CD4-positive, alpha-beta T cell treated with Interferon alpha-2 for 1 hour (primary cell): ENCODE data around the gene KLF3.
A peak's percentile ranks its signal among the peaks of the same experiment; 100 is the strongest.
"Not testable (repeated sequence)": the region's sequence is repeated elsewhere in the genome, so short reads cannot be mapped to it uniquely, and the experiment has no call there.

Experiments used
- DNase-seq, 2 donors: peaks; one replicate each; pipeline ENCODE4 v3.0.0-alpha.2; 2020 to 2022

KLF3 gene

DNA sequence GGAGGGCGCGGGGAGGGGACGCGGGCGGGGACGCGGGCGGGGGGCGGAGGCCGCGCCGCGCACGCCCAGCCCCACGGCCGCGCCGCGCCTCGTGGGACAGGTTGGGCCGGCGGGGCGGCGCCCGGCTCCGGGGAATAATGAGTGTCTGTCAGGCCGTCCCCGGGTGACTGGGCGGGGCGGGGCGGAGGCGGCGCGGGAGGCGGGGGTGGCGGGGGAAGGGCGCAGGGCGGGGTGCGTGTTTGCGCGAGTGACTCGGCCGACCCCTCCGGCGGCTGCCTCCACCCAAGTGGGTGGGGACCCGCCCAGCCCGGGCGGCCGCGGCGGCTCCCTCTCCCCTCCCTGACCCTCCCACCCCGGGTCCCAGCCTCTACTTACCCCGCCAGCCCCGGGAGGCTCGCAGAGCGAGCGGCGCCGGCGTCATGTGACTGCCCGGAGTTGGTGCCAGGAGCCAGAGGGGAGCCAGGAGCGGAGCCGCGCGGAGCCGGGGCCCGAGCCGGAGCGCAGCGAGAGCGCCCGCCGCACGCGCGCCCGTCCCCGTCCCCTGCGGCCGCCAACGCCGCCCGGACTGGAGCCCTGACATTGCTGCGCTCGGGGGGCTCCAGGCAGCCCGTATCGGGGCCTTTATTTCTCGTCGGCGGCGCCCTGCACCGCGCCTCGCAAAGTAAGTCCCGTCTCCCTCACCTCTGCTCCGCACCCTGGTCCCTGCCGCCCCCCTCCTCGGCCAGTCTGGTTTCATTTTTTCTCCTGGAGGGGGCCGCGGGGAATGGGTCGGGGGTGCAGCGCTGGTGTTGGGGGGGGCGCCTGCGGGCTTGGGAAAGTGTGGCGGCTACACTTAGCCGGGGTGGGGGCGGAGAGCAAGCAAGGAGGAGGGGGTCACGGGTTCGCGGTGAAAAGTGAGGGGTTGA lies at the start of gene KLF3:
TSS of gene KLF3 (plus strand) at position 399 of the 905 bp plus-strand sequence. CDS start 16,427 bp downstream, outside the sequence.
- peak; percentile 94 to 96 for DNase-seq

- DNase-seq, result peak in 1 of 2 donors; percentile 23
Observed at GRCh38 chr4:38614231-38614630, 49.8 kb upstream of the KLF3 start.

DNA sequence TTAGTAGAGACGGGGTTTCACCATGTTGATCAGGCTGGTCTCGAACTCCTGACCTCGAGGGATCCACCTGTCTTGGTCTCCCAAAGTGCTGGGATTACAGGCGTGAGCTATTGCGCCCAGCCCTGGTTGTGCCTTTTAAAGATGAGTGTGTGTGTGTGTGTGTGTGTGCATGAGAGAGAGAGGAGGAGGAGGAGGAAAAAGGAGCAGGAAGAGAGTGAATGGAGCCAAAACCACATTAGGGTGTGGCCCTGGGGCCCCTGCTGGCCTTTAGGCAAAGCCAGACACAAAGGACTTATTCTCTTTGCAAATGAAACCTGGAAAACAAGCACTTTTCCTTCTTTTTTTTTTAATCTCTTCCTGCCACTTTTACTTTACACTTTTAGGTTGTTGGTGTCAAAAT lies 48.2 kb upstream of the KLF3 start:
- no peak for DNase-seq

GRCh38 chr4:38618505-38618904 lies 45.5 kb upstream of the KLF3 start:
- DNase-seq, result no peak

- no peak for DNase-seq
Observed at GRCh38 chr4:38619316-38619715, 44.7 kb upstream of the KLF3 start.

- no peak for DNase-seq
Observed at GRCh38 chr4:38620065-38620464, 43.9 kb upstream of the KLF3 start.

DNA sequence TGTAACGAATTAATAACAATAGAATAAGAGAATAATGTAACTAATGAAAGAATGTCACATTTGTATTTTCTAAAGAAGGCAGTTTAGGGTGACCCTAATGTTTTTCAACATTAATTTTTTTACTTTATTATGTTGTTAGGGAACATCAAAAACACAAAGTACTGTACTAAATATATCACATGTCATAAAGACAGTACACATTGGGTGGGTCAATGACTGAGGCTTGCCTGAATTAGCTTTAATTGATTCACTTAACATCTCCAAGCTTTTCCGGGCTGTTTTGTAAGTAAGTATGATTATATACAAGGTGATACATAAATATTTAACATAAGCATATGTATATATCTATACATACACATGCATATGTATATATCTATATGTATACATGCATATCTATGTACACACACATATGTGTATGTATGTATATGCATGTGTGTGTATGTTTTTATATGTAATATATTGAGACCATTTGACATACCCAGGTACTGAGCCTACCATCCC lies 43.4 kb upstream of the KLF3 start:
- no peak for DNase-seq

GRCh38 chr4:38621028-38621684 lies 42.8 kb upstream of the KLF3 start:
- DNase-seq, result peak; percentile 9 to 31

DNA sequence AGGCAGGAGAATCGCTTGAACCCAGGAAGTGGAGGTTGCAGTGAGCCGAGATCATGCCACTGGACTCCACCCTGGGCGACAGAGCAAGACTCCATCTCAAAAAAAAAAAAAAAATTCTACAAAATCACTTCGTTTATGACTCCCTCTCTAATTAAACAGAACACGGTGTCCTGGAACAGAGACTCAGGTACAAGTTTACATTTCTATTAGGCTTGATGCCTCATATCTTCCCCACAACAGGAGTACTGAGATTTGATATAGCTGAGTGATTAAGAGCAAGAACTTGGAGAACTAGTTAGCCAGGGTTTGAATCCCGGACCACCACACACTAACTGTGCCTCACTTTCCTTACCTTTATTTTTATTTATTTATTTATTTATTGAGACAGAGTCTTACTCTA lies 42.2 kb upstream of the KLF3 start:
- DNase-seq, result no peak

GRCh38 chr4:38622340-38622739 lies 41.7 kb upstream of the KLF3 start:
- DNase-seq, result not testable (repeated sequence)

DNA sequence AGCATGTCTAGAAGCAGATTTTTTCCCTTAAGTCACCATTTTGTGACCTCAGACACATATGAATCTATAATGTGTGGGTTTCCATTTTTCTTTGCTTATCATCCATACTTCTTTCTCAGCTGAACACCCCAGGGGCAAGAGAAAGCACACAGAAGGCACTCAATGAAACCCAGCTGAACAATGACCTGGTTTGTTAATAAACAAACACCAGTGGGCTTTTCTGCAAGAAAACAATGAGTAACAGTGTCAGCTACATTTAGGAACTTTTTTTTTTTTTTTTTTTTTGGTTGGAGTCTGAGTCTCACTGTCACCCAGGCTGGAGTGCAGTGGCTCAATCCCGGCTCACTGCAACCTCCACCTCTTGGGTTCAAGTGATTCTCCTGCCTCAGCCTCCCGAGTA lies 40.7 kb upstream of the KLF3 start:
- DNase-seq, result no peak

- no peak for DNase-seq
Observed at GRCh38 chr4:38624311-38624710, 39.7 kb upstream of the KLF3 start.

DNA sequence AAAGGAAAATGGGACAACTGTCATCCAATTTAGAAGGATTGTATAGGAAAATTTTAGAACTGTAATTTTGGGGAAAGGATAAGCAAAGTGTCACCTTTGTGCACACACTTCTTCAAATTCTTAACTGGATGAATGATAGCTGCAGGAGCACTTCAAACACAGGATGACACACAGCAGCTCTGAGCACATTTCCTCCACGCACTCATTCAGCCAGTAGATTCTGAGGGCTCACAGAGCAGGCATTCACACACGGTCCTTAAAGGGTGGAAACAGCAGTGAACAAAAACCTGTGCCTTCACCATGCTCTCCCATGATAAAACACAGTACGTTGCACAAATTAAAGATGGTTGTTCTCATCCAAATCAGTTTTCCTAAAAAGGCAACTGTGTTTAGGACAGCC lies 38.5 kb upstream of the KLF3 start:
- no peak for DNase-seq

- DNase-seq, result not testable (repeated sequence)
Observed at GRCh38 chr4:38626901-38627444, 37.0 kb upstream of the KLF3 start.

DNA sequence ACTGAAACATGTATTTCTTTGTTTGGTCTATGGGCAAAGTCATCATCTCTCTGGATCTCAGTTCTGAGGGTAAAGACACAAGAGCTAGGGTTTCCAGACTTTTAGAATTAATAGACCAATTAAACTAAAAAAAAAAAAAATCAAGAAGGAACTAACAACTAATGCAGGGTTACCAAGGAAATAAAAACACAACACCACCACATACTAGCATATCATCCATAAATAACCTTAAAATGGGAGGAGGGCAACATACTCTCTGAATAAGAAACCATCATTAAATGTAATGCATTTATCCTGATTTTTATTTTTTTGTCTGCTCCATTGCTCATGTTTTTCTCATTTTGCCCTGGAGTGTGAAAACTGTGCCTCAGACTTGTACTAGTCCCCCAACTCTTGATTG lies 33.5 kb upstream of the KLF3 start:
- DNase-seq, result no peak

- no peak for DNase-seq
Observed at GRCh38 chr4:38634047-38634759, 29.8 kb upstream of the KLF3 start.

DNA sequence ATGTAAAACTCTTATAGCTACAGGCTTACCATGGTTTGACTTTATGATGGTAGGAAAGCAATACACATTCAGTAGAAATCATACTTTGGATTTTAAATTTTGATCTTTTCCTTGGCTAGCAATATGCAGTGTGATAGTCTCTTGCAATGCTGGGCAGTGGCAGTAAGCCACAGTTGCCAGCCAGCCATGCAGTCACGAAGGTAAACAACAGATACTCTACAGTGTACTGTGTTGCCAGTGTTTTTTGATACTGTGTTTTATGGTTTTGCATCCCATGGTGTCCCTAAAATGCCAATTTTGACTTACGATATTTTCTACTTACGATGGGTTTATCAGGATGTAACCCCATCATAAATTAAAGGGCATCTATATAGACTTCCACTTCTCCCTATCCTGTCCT lies 24.8 kb upstream of the KLF3 start:
- DNase-seq, result no peak

- DNase-seq, result no peak
Observed at GRCh38 chr4:38641811-38642210, 22.2 kb upstream of the KLF3 start.

DNA sequence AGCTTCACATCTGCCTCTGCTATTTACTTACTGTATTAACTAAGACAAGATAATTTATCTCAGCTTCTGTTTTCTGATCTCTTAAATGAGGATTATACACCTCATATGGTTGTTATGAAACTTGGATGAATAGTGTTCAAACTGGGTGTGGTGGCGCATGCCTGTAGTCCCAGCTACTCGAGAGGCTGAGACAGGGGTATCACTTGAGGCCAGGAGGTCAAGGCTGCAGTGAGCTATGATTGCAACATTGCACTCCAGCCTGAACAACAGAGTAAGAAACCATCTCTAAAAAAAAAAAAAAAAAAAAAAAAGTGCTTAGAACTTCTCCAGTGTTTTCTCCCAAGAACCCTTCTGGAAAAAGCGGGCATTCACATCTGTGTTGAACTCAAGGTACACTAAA lies 19.8 kb upstream of the KLF3 start:
- DNase-seq, result no peak

- DNase-seq, result no peak
Observed at GRCh38 chr4:38647101-38647819, 16.7 kb upstream of the KLF3 start.

GRCh38 chr4:38650133-38650532 lies 13.9 kb upstream of the KLF3 start:
- no peak for DNase-seq

GRCh38 chr4:38654273-38654672 lies 9.7 kb upstream of the KLF3 start:
- peak; percentile 69 to 77 for DNase-seq
